HFF-Myc (cell line): ENCODE measurements around the gene TIE1.

Experiments used
- DNase-seq: peaks from one replicate; pipeline ENCODE4 v3.0.0-alpha.2; 2011; ENCODE audit warnings: low read depth; ENCODE audit errors: extremely low read depth
- H3K4me3 ChIP-seq: replicated peaks from 2 replicates; pipeline ENCODE4 v1.5.1; 2011; ENCODE audit warnings: low read depth, mild to moderate bottlenecking, control low read depth, low read length
- TF ChIP-seq, protein P1 (sequence below): IDR thresholded peaks from 2 replicates; pipeline ENCODE4 v1.5.1; 2012; ENCODE audit warnings: mild to moderate bottlenecking, low read depth, low read length, control low read depth; ENCODE audit errors: missing control alignments

TIE1 gene

GRCh38 chr1:43279666-43280065 lies 21.1 kb upstream of the TIE1 start:
- TF ChIP-seq, protein P1, sequence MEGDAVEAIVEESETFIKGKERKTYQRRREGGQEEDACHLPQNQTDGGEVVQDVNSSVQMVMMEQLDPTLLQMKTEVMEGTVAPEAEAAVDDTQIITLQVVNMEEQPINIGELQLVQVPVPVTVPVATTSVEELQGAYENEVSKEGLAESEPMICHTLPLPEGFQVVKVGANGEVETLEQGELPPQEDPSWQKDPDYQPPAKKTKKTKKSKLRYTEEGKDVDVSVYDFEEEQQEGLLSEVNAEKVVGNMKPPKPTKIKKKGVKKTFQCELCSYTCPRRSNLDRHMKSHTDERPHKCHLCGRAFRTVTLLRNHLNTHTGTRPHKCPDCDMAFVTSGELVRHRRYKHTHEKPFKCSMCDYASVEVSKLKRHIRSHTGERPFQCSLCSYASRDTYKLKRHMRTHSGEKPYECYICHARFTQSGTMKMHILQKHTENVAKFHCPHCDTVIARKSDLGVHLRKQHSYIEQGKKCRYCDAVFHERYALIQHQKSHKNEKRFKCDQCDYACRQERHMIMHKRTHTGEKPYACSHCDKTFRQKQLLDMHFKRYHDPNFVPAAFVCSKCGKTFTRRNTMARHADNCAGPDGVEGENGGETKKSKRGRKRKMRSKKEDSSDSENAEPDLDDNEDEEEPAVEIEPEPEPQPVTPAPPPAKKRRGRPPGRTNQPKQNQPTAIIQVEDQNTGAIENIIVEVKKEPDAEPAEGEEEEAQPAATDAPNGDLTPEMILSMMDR = no peak
- DNase-seq = no peak
- H3K4me3 ChIP-seq = no peak overlapping the region

GRCh38 chr1:43280692-43281091 lies 20.1 kb upstream of the TIE1 start:
- no peak overlapping the region for H3K4me3 ChIP-seq
- TF ChIP-seq, protein P1 = no peak
- no peak for DNase-seq

DNA sequence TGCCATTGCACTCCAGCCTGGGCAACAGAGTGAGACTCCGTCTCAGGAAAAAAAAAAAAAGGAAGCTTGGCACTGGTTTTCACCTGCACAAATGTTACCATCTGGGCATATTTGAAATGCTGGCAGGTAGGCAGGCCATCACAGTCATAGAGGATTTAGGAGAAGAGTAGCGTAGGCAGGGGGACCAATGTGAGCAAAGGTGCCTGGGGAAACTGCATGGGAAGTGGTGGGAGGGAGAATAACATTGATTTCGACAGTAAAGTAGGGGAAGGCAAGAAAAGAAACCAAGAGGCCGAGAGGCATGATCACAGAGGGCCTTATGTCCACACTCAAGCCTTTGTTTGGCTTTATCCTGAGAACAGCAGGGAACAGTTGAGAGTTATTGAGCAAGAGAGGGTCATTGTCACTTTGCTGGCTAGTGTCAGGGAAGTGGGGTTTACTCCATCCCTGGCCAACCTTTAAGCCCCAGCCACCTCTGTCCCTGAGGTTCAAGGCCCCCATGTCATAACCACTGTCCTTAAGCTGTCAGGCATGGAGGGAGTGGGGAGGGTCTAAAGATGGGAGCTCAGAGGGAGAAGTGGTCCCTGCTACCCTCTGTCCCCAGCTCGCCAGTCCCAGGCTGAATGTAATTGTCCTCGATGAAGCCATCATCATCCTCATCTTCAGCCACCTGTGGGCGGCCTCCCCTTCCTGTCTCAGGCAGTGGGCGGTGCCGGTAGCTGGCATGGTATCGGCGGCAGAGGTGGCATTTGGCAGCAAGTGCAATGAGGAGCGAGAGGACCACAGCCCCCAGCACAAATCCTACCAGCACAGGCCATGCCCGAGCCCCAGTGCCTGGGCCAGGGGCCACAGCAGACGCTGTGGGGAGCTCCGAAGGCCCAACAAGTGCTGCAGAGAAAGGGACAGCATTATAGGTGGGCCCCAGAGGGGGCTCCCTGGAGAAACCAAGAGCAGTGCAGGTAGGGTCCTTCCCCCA lies 18.3 kb upstream of the TIE1 start:
- DNase-seq = no peak
- no peak overlapping the region for H3K4me3 ChIP-seq
- TF ChIP-seq, protein P1 = no peak

- TF ChIP-seq, protein P1 = no peak
- DNase-seq = no peak
- H3K4me3 ChIP-seq = no peak overlapping the region
Observed at GRCh38 chr1:43284065-43284464, 16.7 kb upstream of the TIE1 start.

- no peak overlapping the region for H3K4me3 ChIP-seq
- no peak for DNase-seq
- TF ChIP-seq, protein P1 = no peak
Observed at GRCh38 chr1:43284546-43285110, 16.2 kb upstream of the TIE1 start.

GRCh38 chr1:43285269-43285990 lies 15.4 kb upstream of the TIE1 start, which contains the start of gene C1orf210:
C1orf210 (minus strand) TSS chr1:43285581; CDS start chr1:43283270, 2,311 bp downstream.
- TF ChIP-seq, protein P1 = no peak
- H3K4me3 ChIP-seq = no peak within 1 kb of the TSS
- DNase-seq = no peak
